Prostate gland (tissue), 2 donors: Measurements from ENCODE around the gene DOC2B.

Experiments used
- POLR2A ChIP-seq: fragments of 450-650 bp; IDR thresholded peaks from one replicate; pipeline ENCODE4 v1.6.1; 2016; ENCODE audit warnings: antibody characterized with exemption, mild to moderate bottlenecking
- POLR2AphosphoS5 ChIP-seq: sonication (generic); formaldehyde crosslinking; IDR thresholded peaks from one replicate; pipeline ENCODE4 v1.6.1; 2017; ENCODE audit warnings: antibody characterized with exemption
- TF ChIP-seq, protein P1 (sequence below), 4 experiments: fragments of 200-600 bp in 2 of 4; fragments of 450-650 bp in 2 of 4; sonication (generic) in 2 of 4; IDR thresholded peaks; 1 replicate in 3 of 4; 2 replicates in 1 of 4; pipeline ENCODE4 v1.5.1; 2016 to 2019; ENCODE audit warnings: antibody characterized with exemption in 4 of 4, mild to moderate bottlenecking in 2 of 4, moderate library complexity in 2 of 4

DNA sequence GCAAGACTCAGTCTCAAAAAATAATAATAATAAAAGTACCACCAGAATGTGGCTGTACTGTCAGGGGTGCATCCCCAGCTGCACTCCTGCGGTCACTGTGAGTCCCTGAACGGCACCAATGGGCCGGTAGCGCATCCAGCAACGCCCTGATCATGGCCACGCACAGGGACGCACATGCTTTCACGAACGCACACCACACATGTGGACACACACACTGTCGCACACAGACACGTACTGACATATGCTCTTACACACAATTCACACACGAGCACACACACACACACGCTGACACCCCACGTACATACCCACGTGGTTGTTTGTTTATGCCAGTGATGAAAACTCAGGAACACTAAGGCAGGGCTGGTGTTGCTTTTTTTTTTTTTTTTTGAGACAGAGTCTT, 21.8 kb downstream of the DOC2B start:
- no peak for TF ChIP-seq POLR2A
- TF ChIP-seq, protein P1, sequence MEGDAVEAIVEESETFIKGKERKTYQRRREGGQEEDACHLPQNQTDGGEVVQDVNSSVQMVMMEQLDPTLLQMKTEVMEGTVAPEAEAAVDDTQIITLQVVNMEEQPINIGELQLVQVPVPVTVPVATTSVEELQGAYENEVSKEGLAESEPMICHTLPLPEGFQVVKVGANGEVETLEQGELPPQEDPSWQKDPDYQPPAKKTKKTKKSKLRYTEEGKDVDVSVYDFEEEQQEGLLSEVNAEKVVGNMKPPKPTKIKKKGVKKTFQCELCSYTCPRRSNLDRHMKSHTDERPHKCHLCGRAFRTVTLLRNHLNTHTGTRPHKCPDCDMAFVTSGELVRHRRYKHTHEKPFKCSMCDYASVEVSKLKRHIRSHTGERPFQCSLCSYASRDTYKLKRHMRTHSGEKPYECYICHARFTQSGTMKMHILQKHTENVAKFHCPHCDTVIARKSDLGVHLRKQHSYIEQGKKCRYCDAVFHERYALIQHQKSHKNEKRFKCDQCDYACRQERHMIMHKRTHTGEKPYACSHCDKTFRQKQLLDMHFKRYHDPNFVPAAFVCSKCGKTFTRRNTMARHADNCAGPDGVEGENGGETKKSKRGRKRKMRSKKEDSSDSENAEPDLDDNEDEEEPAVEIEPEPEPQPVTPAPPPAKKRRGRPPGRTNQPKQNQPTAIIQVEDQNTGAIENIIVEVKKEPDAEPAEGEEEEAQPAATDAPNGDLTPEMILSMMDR (IDR thresholded peaks at IDR 0.05), result no peak
- no peak for TF ChIP-seq POLR2AphosphoS5
